HCT116 (cell line): ENCODE results near the gene RAD18. TPM values are rescaled to one million over a fixed set of nuclear protein-coding genes. Genes with fewer than 3 reads are reported as not detected.

ENCODE experiments used
- ATAC-seq: fragments of 200-7000 bp; cut with Tn5 transposase; 2 replicates; pipeline ENCODE4 v1.9.1; 2020; ENCODE audit warnings: mild to moderate bottlenecking, moderate library complexity
- BruUV-seq: library from RNA; stranded (reverse); fragments of 400-500 nt; replicated peaks from 2 replicates; lab custom pipeline; 2021; lab: Mats Ljungman, UMichigan
- CTCF ChIA-PET: fragments of 300-600 bp; sonication (Branson Sonifier 250); formaldehyde crosslinking; loops from one replicate; lab custom pipeline; 2021; ENCODE audit warnings: antibody characterized with exemption; lab: Charles Lee
- POLR2A ChIA-PET: fragments of 300-600, 350-600 bp; sonication (Branson Sonifier 250); formaldehyde crosslinking; loops from one replicate; lab custom pipeline; 2021; ENCODE audit warnings: antibody characterized with exemption; lab: Charles Lee
- RAD21 ChIA-PET, 2 experiments: fragments of 300-600 bp; sonication (Branson Sonifier 250); formaldehyde crosslinking; loops; one replicate each; lab custom pipeline; 2023; ENCODE audit warnings: low total read pairs in 2 of 2; ENCODE audit not compliant: uncharacterized antibody in 2 of 2, unreplicated experiment in 2 of 2, low non-redundant PET in 1 of 2; lab: Charles Lee
- DNase-seq: peaks from one replicate; pipeline ENCODE4 v3.0.0-alpha.2; 2010; ENCODE audit warnings: low read depth, low spot score
- H2AFZ ChIP-seq: fragments of 200-600 bp; shearing (Covaris generic), sonication (generic); 2 replicates; pipeline ENCODE4 v1.6.1; 2017; ENCODE audit warnings: low read depth, mixed run types, mixed read lengths, antibody characterized with exemption, low read length; ENCODE audit not compliant: poor library complexity, severe bottlenecking
- H3K27ac ChIP-seq: 2 replicates; pipeline ENCODE4 v1.5.1; 2012; ENCODE audit warnings: low read depth, low read length
- H3K27me3 ChIP-seq: fragments of 200-600 bp; sonication (generic); 2 replicates; pipeline ENCODE4 v1.6.1; 2016; ENCODE audit warnings: mixed run types, low read length, mixed read lengths; ENCODE audit not compliant: insufficient read depth
- H3K36me3 ChIP-seq, 2 experiments: fragments of 200-500 bp in 1 of 2; fragments of 200-600 bp in 1 of 2; sonication (Bioruptor generic) in 1 of 2; sonication (generic) in 1 of 2; 2 replicates each; pipeline versions ENCODE4 v1.5.1 to v1.6.1; 2014 to 2016; ENCODE audit warnings: low read length in 2 of 2, inconsistent platforms in 1 of 2, mixed read lengths in 1 of 2, mixed run types in 1 of 2; ENCODE audit not compliant: insufficient read depth in 2 of 2, control insufficient read depth in 1 of 2
- H3K4me1 ChIP-seq, 2 experiments: fragments of 200-600 bp in 1 of 2; sonication (generic) in 1 of 2; 2 replicates each; pipeline versions ENCODE4 v1.5.1 to v1.6.1; 2012 to 2017; ENCODE audit warnings: low read length in 2 of 2, inconsistent platforms in 1 of 2, mild to moderate bottlenecking in 1 of 2, mixed read lengths in 1 of 2, mixed run types in 1 of 2, moderate library complexity in 1 of 2; ENCODE audit not compliant: insufficient read depth in 2 of 2, control insufficient read depth in 1 of 2
- H3K4me2 ChIP-seq: fragments of 200-600 bp; sonication (generic); 2 replicates; pipeline ENCODE4 v1.6.1; 2017; ENCODE audit warnings: mixed run types, low read length, mixed read lengths
- H3K4me3 ChIP-seq, 2 experiments: fragments of 200-600 bp in 1 of 2; sonication (generic) in 1 of 2; replicated peaks in 1 of 2; 2 replicates each; pipeline ENCODE4 v1.5.1; 2011 to 2016; ENCODE audit warnings: low read length in 2 of 2, control low read depth in 1 of 2, low read depth in 1 of 2, mild to moderate bottlenecking in 1 of 2, mixed read lengths in 1 of 2, mixed run types in 1 of 2
- H3K79me2 ChIP-seq: fragments of 200-600 bp; sonication (generic); 2 replicates; pipeline ENCODE4 v1.6.1; 2017; ENCODE audit warnings: mild to moderate bottlenecking, mixed run types, low read length, moderate library complexity, mixed read lengths; ENCODE audit not compliant: insufficient read depth
- H3K9ac ChIP-seq: fragments of 200-600 bp; sonication (generic); 2 replicates; pipeline ENCODE4 v1.6.1; 2016; ENCODE audit warnings: low read length, mixed read lengths
- H3K9me2 ChIP-seq: fragments of 200-600 bp; sonication (generic), shearing (Covaris generic); 2 replicates; pipeline ENCODE4 v1.6.1; 2017; ENCODE audit warnings: mixed run types, mild to moderate bottlenecking, moderate library complexity; ENCODE audit not compliant: insufficient read depth
- H3K9me3 ChIP-seq, 2 experiments: fragments of 200-500 bp in 1 of 2; fragments of 200-600 bp in 1 of 2; sonication (Bioruptor generic) in 1 of 2; sonication (generic) in 1 of 2; 2 replicates each; pipeline ENCODE4 v1.6.1; 2014 to 2017; ENCODE audit warnings: low read length in 2 of 2, mixed read lengths in 2 of 2, inconsistent platforms in 1 of 2, low read depth in 1 of 2, mild to moderate bottlenecking in 1 of 2, mixed run types in 1 of 2, moderate library complexity in 1 of 2; ENCODE audit not compliant: control insufficient read depth in 1 of 2, insufficient read depth in 1 of 2
- H4K20me1 ChIP-seq: fragments of 200-600 bp; sonication (generic), shearing (Covaris generic); 2 replicates; pipeline ENCODE4 v1.6.1; 2017; ENCODE audit warnings: mixed run types, mild to moderate bottlenecking, moderate library complexity; ENCODE audit not compliant: insufficient read depth
- EGR1 ChIP-seq: IDR thresholded peaks from 2 replicates; pipeline ENCODE4 v1.6.1; 2012; ENCODE audit warnings: low read depth
- ELF1 ChIP-seq: IDR thresholded peaks from 2 replicates; pipeline ENCODE4 v1.6.1; 2012; ENCODE audit warnings: low read depth, borderline replicate concordance
- FOSL1 ChIP-seq: IDR thresholded peaks from 2 replicates; pipeline ENCODE4 v1.6.1; 2012; ENCODE audit warnings: low read depth
- JUND ChIP-seq: IDR thresholded peaks from 2 replicates; pipeline ENCODE4 v1.6.1; 2012
- SIN3A ChIP-seq: IDR thresholded peaks from 2 replicates; pipeline ENCODE4 v1.6.1; 2012; ENCODE audit warnings: low read depth
- TCF7L2 ChIP-seq: IDR thresholded peaks from 2 replicates; pipeline ENCODE4 v1.7.0; 2011; ENCODE audit warnings: borderline replicate concordance, inconsistent platforms; ENCODE audit not compliant: insufficient read depth, insufficient read length; ENCODE audit errors: extremely low read depth
- ZNF274 ChIP-seq: fragments of 200-500 bp; sonication (Bioruptor generic); IDR thresholded peaks from 2 replicates; pipeline ENCODE4 v1.6.1; 2014; ENCODE audit warnings: mild to moderate bottlenecking, low read depth, low read length, inconsistent platforms
- intact Hi-C: fragments of 100-400 bp; cut with micrococcal nuclease; formaldehyde crosslinking; loops from 2 replicates; pipeline ENCODE4 v1.10.0; 2022
- total RNA-seq: library from RNA; stranded (reverse); gene quantifications from one replicate; pipeline ENCODE4 v1.2.1, GENCODE V29; 2021; ENCODE audit not compliant: unreplicated experiment
- TF ChIP-seq, protein P1 (sequence below): IDR thresholded peaks from 2 replicates; pipeline ENCODE4 v1.6.1; 2012
- TF ChIP-seq, protein P2 (sequence below): IDR thresholded peaks from 2 replicates; pipeline ENCODE4 v1.6.1; 2012; ENCODE audit warnings: low read depth

The RAD18 gene
- total RNA-seq, 1 experiment from 2014 or later = 28.7 TPM

DNA sequence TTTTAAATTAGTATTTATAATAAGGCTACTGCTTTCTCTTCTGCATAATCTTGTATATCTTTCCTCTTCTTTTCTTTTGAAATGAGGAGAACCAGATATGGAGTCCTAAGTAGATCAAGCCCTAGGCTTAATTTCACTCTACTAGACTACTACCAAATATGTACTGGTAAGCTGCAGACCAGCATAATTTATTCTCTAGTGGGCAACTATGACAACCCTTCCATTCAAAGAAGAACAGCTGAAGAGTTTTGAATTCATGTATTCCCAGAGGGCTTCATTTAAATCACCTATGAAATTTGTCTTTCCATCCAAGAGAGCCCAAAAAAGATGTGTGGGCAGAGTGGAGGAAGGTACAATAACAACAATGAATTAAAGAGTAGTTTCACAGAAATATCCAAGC lies 10.0 kb downstream of the RAD18 start:
- Histone ChIP-seq H3K9me2 (no peaks in the 10 kb centered on the region), H3K9ac (no peak overlapping the region), H3K27ac (no peak overlapping the region)
- BruUV-seq = no TSS peak
- TF ChIP-seq, protein P1, sequence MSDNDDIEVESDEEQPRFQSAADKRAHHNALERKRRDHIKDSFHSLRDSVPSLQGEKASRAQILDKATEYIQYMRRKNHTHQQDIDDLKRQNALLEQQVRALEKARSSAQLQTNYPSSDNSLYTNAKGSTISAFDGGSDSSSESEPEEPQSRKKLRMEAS = no peak
- TF ChIP-seq EGR1 (no peak), ZNF274 (no peak), FOSL1 (no peak), JUND (no peak), ELF1 (no peak)
- TF ChIP-seq, protein P2, sequence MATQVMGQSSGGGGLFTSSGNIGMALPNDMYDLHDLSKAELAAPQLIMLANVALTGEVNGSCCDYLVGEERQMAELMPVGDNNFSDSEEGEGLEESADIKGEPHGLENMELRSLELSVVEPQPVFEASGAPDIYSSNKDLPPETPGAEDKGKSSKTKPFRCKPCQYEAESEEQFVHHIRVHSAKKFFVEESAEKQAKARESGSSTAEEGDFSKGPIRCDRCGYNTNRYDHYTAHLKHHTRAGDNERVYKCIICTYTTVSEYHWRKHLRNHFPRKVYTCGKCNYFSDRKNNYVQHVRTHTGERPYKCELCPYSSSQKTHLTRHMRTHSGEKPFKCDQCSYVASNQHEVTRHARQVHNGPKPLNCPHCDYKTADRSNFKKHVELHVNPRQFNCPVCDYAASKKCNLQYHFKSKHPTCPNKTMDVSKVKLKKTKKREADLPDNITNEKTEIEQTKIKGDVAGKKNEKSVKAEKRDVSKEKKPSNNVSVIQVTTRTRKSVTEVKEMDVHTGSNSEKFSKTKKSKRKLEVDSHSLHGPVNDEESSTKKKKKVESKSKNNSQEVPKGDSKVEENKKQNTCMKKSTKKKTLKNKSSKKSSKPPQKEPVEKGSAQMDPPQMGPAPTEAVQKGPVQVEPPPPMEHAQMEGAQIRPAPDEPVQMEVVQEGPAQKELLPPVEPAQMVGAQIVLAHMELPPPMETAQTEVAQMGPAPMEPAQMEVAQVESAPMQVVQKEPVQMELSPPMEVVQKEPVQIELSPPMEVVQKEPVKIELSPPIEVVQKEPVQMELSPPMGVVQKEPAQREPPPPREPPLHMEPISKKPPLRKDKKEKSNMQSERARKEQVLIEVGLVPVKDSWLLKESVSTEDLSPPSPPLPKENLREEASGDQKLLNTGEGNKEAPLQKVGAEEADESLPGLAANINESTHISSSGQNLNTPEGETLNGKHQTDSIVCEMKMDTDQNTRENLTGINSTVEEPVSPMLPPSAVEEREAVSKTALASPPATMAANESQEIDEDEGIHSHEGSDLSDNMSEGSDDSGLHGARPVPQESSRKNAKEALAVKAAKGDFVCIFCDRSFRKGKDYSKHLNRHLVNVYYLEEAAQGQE = no peak
- TF ChIP-seq, all 23 proteins: peak for 0
- CTCF ChIA-PET = no interaction called here
- Histone ChIP-seq H3K79me2 (peaks cover 93% of the 10 kb centered on the region), H3K4me2 (no peak overlapping the region), H3K9me3 (no peaks in the 10 kb centered on the region), H3K4me3 (no peak overlapping the region), H3K36me3 (peaks cover 5 to 8% of the 10 kb centered on the region in 2 experiments; a peak in 1 of 4 replicates), H2AFZ (no peak overlapping the region), H3K27me3 (no peaks in the 10 kb centered on the region), H4K20me1 (peaks cover 2% of the 10 kb centered on the region; the same call in 1 of the 2 replicates), H3K4me1 (no peaks in the 10 kb centered on the region)
- POLR2A ChIA-PET = no interaction called here
- no peak for DNase-seq
- RAD21 ChIA-PET = no interaction called here
- no peak for ATAC-seq
- intact Hi-C loops = no loop called here

DNA sequence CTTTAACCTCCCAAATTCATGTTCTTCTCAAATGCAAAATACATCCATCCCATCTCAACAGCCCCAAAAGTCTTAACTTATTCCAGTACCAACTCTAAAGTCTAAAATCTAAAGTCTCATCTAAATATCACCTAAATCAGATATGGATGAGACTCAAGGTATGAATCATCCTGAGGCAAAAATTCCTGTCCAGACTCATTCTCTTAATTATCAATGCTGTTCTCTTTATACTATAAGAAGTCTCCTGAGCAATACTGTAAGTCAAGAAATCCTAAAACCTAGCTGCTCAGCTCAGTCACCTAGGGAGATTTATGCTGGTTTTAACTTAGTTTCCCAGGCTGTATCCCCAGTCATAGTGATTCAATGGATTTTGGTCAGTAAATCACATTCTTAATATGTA lies 11.1 kb downstream of the RAD18 start:
- H3K9me2 ChIP-seq = no peaks in the 10 kb centered on the region
- no peak for DNase-seq
- CTCF ChIA-PET = no interaction called here
- no peak overlapping the region for H3K27ac ChIP-seq
- no peaks in the 10 kb centered on the region for H3K9me3 ChIP-seq
- no TSS peak for BruUV-seq
- no peaks in the 10 kb centered on the region for H3K4me1 ChIP-seq
- TF ChIP-seq, protein P2 = no peak
- TF ChIP-seq TCF7L2 = no peak
- no peak for TF ChIP-seq SIN3A
- POLR2A ChIA-PET = no interaction called here
- H4K20me1 ChIP-seq = peaks cover 2% of the 10 kb centered on the region; the same call in 1 of the 2 replicates
- H2AFZ ChIP-seq = no peak overlapping the region
- RAD21 ChIA-PET = no interaction called here
- intact Hi-C loops = no loop called here
- no peak overlapping the region for H3K4me3 ChIP-seq
- peaks cover 84% of the 10 kb centered on the region for H3K79me2 ChIP-seq
- no peak overlapping the region for H3K9ac ChIP-seq
- no peak overlapping the region for H3K4me2 ChIP-seq
- peaks cover 0 to 8% of the 10 kb centered on the region in 2 experiments; a peak in 1 of 4 replicates for H3K36me3 ChIP-seq
- no peak for ATAC-seq
- no peaks in the 10 kb centered on the region for H3K27me3 ChIP-seq
